ENCODE data around the gene LGALS3BP.
A peak's percentile ranks its signal among the peaks of the same experiment; 100 is the strongest.

Gene LGALS3BP

DNA sequence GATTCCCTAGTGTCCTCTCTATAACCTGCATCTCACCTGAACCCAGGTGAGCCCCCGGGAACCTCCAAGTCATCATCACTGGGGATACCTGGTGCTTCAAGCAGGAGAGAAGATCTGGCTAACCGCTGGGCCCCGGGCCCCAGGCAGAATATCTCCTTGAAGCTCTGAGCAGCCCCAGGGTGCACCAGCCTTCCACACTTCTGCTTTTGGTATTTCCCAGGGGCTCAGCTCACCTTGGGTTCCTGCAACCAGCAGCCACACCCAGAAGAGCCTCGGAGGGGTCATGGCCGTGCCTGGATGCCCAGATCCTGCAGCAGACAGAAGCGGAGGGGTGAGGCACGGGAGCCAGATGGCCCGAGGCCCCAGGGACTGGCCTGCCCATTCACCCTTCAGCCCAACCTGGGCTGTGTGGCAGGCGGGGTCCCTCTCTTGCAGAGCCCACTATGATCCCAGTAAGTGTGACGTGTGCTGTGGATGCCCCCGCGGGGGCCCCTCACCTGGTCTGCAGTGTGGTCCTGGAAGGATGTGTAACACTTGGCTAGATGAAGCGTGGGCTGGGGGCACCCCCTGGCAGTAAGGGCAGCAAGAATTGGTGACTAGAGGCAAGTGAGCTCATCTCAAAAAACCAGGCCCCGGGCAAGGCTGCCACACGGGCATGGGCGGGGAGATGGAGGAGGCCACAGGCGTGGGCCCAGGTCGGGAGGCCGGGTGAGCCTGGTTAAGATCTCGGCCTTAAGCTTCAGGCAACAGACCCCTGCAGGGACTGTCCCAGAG, 2.6 kb downstream of the LGALS3BP start:
- H3K36me3 ChIP-seq (ENCODE audit: control insufficient read depth in 2 of 2, insufficient read depth in 2 of 2, low read length in 2 of 2): peaks cover 0 to 2% of the 10 kb centered on the region in 2 donors
- H3K9ac ChIP-seq (ENCODE audit: low read length in 2 of 2): peak overlapping the region in 1 of 2 donors; percentile 4
- no peaks in the 10 kb centered on the region for H3K27me3 ChIP-seq (ENCODE audit: control insufficient read depth in 1 of 2, insufficient read depth in 2 of 2, low read length in 2 of 2)
- peak overlapping the region in 1 of 2 donors; percentile 52 for H3K4me3 ChIP-seq (ENCODE audit: low read length in 2 of 2)
- peaks cover 63% of the 10 kb centered on the region for H3K4me1 ChIP-seq (ENCODE audit: control insufficient read depth, insufficient read depth, low read length)
- H3K27ac ChIP-seq (ENCODE audit: low read length): no peak overlapping the region
- no peaks in the 10 kb centered on the region for H3K9me3 ChIP-seq (ENCODE audit: control insufficient read depth in 2 of 2, low read length in 2 of 2)

DNA sequence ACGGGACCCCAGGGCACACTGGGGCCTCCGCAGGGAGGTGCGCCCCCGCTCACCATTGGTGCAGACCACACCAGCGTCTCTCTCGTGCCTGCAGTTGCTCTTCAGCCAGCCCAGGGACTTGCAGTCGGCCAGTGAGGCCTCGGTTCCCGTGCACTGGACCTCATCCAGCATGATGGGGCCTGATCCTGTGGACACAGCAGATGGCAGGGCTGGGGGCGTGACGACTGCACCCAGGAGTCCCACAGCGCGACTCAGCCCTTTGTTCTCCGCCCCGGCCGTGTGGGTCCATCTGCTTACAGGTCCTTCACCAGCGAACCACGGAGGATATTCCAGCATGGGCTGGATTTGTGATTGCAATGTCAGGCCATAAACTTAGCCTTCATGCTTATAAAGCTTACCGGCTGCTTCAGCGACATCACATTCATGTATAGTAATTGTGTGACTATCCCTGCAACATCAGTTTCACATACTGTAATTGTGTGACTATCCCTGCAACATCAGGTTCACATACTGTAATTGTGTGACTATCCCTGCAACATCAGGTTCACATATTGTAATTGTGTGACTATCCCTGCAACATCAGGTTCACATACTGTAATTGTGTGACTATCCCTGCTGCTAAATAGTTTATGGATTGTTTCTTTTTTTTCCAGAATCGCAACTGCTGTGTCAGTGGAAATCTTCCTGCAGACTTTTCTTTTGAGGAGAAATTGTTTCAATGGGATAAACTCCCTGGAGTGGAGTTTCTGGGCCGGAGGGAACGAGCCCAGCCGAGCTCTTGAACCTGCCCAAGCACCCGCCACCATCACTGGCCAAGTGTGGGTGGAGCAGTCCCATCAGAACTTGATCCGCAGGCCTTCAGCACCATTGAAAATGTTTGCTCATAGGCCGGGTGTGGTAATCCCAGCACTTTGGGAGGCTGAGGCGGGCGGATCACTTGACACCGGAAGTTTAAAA, 4.8 kb downstream of the LGALS3BP start:
- H3K27me3 ChIP-seq (ENCODE audit: control insufficient read depth in 1 of 2, insufficient read depth in 2 of 2, low read length in 2 of 2): no peaks in the 10 kb centered on the region
- peak overlapping the region in 1 of 2 donors; percentile 62 for H3K4me3 ChIP-seq (ENCODE audit: low read length in 2 of 2)
- H3K9ac ChIP-seq (ENCODE audit: low read length in 2 of 2): no peak overlapping the region
- peaks cover 0 to 3% of the 10 kb centered on the region in 2 donors for H3K36me3 ChIP-seq (ENCODE audit: control insufficient read depth in 2 of 2, insufficient read depth in 2 of 2, low read length in 2 of 2)
- H3K4me1 ChIP-seq (ENCODE audit: control insufficient read depth, insufficient read depth, low read length): peaks cover 67% of the 10 kb centered on the region
- H3K27ac ChIP-seq (ENCODE audit: low read length): no peak overlapping the region
- H3K9me3 ChIP-seq (ENCODE audit: control insufficient read depth in 2 of 2, low read length in 2 of 2): no peaks in the 10 kb centered on the region

DNA sequence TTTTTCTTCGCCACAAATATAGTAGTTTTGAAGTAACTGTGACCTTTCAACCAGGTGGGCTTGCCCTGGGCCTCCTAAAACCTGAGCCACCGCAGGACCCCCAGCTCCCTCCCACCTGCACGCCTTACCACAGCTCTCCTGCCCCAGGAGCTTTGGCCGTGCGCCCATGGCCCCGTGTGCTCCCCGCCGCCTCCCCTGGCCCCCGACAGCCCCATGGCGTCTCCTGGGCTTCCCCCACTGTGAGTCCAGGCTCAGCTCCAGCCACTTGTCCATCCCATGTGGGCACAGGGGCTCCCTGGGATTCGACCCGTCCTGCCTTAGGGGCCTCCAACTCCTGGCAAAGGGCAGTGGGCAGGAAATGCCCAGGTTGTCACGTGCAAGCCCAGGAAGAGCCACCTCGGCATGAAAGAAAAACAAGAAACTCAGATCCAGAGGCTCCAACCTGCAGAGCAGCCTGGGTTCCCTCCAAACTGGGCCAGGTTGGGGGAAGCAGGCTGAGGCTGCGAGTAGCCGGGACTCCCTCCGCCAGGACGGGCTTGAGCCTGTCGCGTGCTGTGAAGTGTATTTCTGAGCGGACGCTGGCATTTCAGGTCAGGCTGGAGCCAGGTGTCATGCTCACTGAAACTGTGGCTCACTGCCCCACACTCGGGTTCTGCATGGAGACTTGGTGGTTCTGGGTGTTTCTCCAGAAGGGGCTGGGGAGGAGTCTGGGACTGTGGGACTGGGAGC, 5.8 kb downstream of the LGALS3BP start:
- H3K4me3 ChIP-seq (ENCODE audit: low read length in 2 of 2): no peak overlapping the region
- peaks cover 60% of the 10 kb centered on the region for H3K4me1 ChIP-seq (ENCODE audit: control insufficient read depth, insufficient read depth, low read length)
- no peak overlapping the region for H3K27ac ChIP-seq (ENCODE audit: low read length)
- no peaks in the 10 kb centered on the region for H3K27me3 ChIP-seq (ENCODE audit: control insufficient read depth in 1 of 2, insufficient read depth in 2 of 2, low read length in 2 of 2)
- peaks cover 0 to 4% of the 10 kb centered on the region in 2 donors for H3K36me3 ChIP-seq (ENCODE audit: control insufficient read depth in 2 of 2, insufficient read depth in 2 of 2, low read length in 2 of 2)
- H3K9ac ChIP-seq (ENCODE audit: low read length in 2 of 2): no peak overlapping the region
- no peaks in the 10 kb centered on the region for H3K9me3 ChIP-seq (ENCODE audit: control insufficient read depth in 2 of 2, low read length in 2 of 2)

DNA sequence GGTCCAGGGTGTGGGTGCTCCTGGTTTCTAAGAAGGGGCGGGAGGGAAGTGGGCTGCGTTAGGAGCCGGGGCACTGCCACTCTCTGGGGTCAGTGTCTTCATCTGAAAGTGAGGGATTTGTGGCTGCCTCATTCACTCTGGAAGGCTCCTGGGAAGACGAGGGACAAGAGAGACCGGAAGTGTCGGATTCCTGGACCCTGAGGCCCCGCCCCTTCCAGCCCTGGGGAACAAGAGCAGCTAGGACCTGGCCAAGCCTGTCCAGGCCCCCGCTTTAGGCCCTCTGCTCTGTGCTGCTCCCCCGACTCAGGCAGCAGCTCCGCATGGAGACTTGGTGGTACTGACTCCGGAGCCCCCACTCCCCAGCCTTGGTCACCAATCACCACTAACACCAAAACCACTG, 6.5 kb downstream of the LGALS3BP start:
- no peaks in the 10 kb centered on the region for H3K9me3 ChIP-seq (ENCODE audit: control insufficient read depth in 2 of 2, low read length in 2 of 2)
- peaks cover 52% of the 10 kb centered on the region for H3K4me1 ChIP-seq (ENCODE audit: control insufficient read depth, insufficient read depth, low read length)
- H3K9ac ChIP-seq (ENCODE audit: low read length in 2 of 2): no peak overlapping the region
- H3K27me3 ChIP-seq (ENCODE audit: control insufficient read depth in 1 of 2, insufficient read depth in 2 of 2, low read length in 2 of 2): no peaks in the 10 kb centered on the region
- no peak overlapping the region for H3K27ac ChIP-seq (ENCODE audit: low read length)
- peaks cover 0 to 6% of the 10 kb centered on the region in 2 donors for H3K36me3 ChIP-seq (ENCODE audit: control insufficient read depth in 2 of 2, insufficient read depth in 2 of 2, low read length in 2 of 2)
- H3K4me3 ChIP-seq (ENCODE audit: low read length in 2 of 2): no peak overlapping the region

DNA sequence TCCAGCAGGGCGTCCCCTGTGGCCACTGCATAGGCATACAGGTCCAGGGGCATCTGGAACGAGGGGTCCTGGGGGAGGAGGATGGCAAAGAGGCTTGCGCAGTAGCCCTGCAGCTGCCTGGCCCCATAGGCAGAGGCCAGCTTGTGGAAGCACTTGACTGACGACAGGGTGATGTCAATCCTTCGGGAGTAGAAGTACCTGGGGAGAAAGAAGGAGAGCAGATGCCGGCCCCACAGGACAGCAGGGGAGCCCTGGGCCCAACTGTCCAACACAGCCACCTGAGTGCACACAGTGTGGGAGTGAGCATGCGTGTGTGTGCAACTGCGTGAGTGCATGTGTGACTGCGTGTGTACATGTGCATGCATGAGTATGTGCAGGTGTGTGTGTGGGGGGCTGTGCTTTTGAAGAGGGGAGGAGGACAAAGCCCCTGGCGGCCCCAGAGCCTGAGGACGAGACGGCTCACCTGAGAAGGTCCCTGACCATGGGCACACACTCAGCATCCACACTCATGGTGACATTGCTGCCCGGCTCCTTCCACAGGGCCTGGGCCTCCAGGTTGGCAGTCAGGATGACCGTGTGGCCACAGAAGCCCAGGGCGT, 7.1 kb downstream of the LGALS3BP start:
- Histone ChIP-seq H3K4me3 (ENCODE audit: low read length in 2 of 2) (no peak overlapping the region), H3K9me3 (ENCODE audit: control insufficient read depth in 2 of 2, low read length in 2 of 2) (no peaks in the 10 kb centered on the region), H3K27ac (ENCODE audit: low read length) (no peak overlapping the region), H3K4me1 (ENCODE audit: control insufficient read depth, insufficient read depth, low read length) (peaks cover 46% of the 10 kb centered on the region), H3K36me3 (ENCODE audit: control insufficient read depth in 2 of 2, insufficient read depth in 2 of 2, low read length in 2 of 2) (peaks cover 0 to 6% of the 10 kb centered on the region in 2 donors), H3K9ac (ENCODE audit: low read length in 2 of 2) (no peak overlapping the region), H3K27me3 (ENCODE audit: control insufficient read depth in 1 of 2, insufficient read depth in 2 of 2, low read length in 2 of 2) (no peaks in the 10 kb centered on the region)

DNA sequence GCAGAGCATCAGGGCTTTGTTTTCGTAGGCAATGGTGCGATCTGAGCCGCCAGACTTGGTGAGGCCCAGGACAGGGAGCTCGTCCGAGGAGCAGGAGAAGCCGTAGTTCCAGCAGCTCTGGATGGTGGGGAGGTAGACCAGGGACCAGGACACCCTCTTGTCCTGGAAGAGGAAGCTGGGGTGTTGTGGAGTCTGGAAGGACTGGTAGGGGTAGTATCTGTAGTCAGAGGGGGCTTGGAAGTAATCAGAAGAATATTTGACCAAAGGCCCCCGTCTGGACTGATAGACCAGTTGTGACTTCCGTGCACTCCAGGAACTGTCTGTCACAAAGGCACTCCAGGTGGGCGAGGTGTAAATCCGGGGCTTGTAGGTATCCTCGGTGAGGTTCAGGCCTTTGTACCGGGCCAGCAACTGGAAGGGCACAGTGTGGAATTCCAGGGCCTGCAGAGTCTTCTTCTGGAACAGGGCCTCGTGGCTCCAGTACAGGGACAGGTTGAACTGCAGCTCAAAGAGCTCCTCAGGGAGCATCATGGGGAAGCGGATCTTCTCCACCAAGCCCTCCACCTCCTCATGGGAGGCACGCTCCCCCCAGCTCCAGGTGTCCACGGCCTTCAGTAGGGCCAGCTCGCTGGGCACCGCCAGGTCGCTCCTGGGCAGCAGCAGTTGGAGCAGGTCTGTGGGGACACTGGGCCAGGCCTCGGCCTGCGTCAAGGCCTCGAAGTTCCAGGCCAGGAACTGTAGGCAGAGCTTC, 7.8 kb downstream of the LGALS3BP start:
- Histone ChIP-seq H3K9me3 (ENCODE audit: control insufficient read depth in 2 of 2, low read length in 2 of 2) (no peaks in the 10 kb centered on the region), H3K27ac (ENCODE audit: low read length) (no peak overlapping the region), H3K36me3 (ENCODE audit: control insufficient read depth in 2 of 2, insufficient read depth in 2 of 2, low read length in 2 of 2) (peaks cover 0 to 6% of the 10 kb centered on the region in 2 donors), H3K4me3 (ENCODE audit: low read length in 2 of 2) (no peak overlapping the region), H3K4me1 (ENCODE audit: control insufficient read depth, insufficient read depth, low read length) (peaks cover 40% of the 10 kb centered on the region), H3K9ac (ENCODE audit: low read length in 2 of 2) (no peak overlapping the region), H3K27me3 (ENCODE audit: control insufficient read depth in 1 of 2, insufficient read depth in 2 of 2, low read length in 2 of 2) (no peaks in the 10 kb centered on the region)

DNA sequence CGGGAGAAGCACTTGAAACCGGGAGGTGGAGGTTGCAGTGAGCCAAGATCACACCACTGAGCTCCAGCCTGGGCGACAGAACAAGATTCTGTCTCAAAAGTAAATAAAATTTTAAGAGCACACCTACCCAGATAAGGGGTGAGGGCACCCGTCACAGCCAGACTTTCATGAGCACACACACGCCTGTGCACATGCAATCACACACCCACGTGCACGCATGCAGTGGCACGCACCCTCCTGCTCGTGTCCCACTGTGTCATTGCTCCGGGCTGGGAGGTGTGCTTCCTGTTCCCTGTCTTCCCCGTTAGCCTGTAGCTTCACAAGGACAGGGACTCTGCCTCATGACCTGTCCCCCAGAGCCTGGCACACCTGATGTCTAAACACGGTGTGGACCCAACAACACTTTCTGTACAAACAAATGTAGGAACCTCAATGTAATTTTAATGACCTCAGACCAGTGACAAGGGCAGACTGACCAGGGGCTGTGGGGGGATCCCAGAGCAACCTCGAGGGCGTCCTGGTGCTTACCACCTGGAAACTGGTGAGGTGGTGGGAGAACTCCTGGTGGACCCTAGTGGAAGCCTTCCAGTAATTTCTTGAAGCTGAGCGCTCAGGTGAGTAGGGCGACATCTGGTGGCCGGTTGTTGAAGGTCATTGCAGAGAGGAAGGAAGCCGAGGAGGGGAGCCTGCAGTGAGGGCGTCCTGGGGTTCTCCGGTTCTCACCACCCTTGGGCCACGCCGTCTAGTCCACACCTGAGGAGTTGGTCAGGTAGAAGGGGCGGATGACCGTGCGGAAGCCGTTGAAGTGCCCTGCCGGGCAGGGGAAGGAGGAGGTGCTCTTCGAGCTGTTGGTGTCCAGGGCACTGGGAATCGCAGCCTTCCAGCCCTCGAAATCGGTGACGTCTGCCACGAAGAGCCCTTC, 8.6 kb downstream of the LGALS3BP start:
- Histone ChIP-seq H3K36me3 (ENCODE audit: control insufficient read depth in 2 of 2, insufficient read depth in 2 of 2, low read length in 2 of 2) (peaks cover 0 to 6% of the 10 kb centered on the region in 2 donors), H3K27me3 (ENCODE audit: control insufficient read depth in 1 of 2, insufficient read depth in 2 of 2, low read length in 2 of 2) (no peaks in the 10 kb centered on the region), H3K4me1 (ENCODE audit: control insufficient read depth, insufficient read depth, low read length) (peaks cover 32% of the 10 kb centered on the region), H3K9me3 (ENCODE audit: control insufficient read depth in 2 of 2, low read length in 2 of 2) (no peaks in the 10 kb centered on the region), H3K4me3 (ENCODE audit: low read length in 2 of 2) (no peak overlapping the region), H3K27ac (ENCODE audit: low read length) (no peak overlapping the region), H3K9ac (ENCODE audit: low read length in 2 of 2) (no peak overlapping the region)

DNA sequence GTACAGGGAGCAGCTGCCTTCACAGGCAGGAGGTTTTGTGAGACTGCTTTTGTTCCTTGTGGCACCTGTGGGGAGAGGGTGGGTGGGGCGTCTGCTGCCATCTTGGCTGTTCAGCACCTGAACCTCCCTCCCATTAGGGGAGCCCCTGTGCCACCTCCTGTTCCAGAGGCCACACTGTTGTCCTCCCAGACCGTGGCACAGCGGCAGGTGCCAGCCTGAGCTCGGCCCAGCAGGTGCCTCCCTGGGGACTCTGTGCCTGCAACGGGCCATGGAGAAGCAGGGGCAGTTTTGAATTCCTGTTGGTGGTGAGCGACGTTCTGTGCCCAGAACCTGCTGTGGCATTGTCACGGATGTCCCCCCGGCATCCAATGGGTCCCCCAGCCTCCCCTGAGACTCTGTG, 9.9 kb downstream of the LGALS3BP start:
- no peak overlapping the region for H3K9ac ChIP-seq (ENCODE audit: low read length in 2 of 2)
- H3K4me3 ChIP-seq (ENCODE audit: low read length in 2 of 2): no peak overlapping the region
- no peak overlapping the region for H3K27ac ChIP-seq (ENCODE audit: low read length)
- H3K4me1 ChIP-seq (ENCODE audit: control insufficient read depth, insufficient read depth, low read length): peaks cover 20% of the 10 kb centered on the region
- no peaks in the 10 kb centered on the region for H3K9me3 ChIP-seq (ENCODE audit: control insufficient read depth in 2 of 2, low read length in 2 of 2)
- peaks cover 0 to 6% of the 10 kb centered on the region in 2 donors for H3K36me3 ChIP-seq (ENCODE audit: control insufficient read depth in 2 of 2, insufficient read depth in 2 of 2, low read length in 2 of 2)
- no peaks in the 10 kb centered on the region for H3K27me3 ChIP-seq (ENCODE audit: control insufficient read depth in 1 of 2, insufficient read depth in 2 of 2, low read length in 2 of 2)

DNA sequence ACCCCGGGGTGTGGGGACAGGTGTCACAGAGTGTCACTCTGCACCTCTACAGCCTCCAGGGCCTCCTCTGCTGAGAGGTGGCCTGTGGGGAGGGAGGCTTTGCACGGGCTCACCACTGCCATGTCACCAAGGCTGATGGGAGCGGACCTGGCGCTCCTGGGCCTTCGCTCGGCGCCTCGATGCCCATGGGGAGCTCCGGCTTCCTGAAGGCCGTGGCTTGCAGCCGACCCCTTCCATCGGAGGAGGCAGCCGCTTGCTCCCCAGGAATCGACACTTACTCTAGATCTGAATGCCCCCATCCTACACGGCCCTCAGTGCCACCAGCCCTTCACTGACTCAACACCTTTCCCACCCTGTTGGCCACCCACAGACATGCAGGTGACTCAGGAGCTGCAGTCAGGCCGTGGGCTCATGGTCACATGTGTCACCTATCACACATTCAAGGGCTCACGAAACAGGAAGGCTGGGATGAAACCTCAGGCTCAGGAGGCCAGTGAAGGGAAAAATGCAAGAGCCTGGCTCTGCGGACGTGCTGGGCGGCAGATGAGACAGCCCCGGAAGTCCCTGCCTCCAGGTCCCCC, 11.9 kb downstream of the LGALS3BP start:
- H3K4me1 ChIP-seq (ENCODE audit: control insufficient read depth, insufficient read depth, low read length): peaks cover 11% of the 10 kb centered on the region
- H3K9ac ChIP-seq (ENCODE audit: low read length in 2 of 2): no peak overlapping the region
- no peaks in the 10 kb centered on the region for H3K27me3 ChIP-seq (ENCODE audit: control insufficient read depth in 1 of 2, insufficient read depth in 2 of 2, low read length in 2 of 2)
- no peak overlapping the region for H3K27ac ChIP-seq (ENCODE audit: low read length)
- peaks cover 0 to 6% of the 10 kb centered on the region in 2 donors for H3K36me3 ChIP-seq (ENCODE audit: control insufficient read depth in 2 of 2, insufficient read depth in 2 of 2, low read length in 2 of 2)
- H3K9me3 ChIP-seq (ENCODE audit: control insufficient read depth in 2 of 2, low read length in 2 of 2): no peaks in the 10 kb centered on the region
- no peak overlapping the region for H3K4me3 ChIP-seq (ENCODE audit: low read length in 2 of 2)

All from stomach smooth muscle (tissue), 2 donors.